HG02588 (cell line): ENCODE measurements around the gene HES2.
"Not testable (repeated sequence)": the region's sequence is repeated elsewhere in the genome, so short reads cannot be mapped to it uniquely, and the experiment has no call there.

Experiments used
- ATAC-seq: cut with Tn5 transposase; IDR thresholded peaks from one replicate; pipeline ENCODE4 v1.9.1; 2021; ENCODE audit warnings: mild to moderate bottlenecking, moderate library complexity; ENCODE audit not compliant: unreplicated experiment

The HES2 gene

DNA sequence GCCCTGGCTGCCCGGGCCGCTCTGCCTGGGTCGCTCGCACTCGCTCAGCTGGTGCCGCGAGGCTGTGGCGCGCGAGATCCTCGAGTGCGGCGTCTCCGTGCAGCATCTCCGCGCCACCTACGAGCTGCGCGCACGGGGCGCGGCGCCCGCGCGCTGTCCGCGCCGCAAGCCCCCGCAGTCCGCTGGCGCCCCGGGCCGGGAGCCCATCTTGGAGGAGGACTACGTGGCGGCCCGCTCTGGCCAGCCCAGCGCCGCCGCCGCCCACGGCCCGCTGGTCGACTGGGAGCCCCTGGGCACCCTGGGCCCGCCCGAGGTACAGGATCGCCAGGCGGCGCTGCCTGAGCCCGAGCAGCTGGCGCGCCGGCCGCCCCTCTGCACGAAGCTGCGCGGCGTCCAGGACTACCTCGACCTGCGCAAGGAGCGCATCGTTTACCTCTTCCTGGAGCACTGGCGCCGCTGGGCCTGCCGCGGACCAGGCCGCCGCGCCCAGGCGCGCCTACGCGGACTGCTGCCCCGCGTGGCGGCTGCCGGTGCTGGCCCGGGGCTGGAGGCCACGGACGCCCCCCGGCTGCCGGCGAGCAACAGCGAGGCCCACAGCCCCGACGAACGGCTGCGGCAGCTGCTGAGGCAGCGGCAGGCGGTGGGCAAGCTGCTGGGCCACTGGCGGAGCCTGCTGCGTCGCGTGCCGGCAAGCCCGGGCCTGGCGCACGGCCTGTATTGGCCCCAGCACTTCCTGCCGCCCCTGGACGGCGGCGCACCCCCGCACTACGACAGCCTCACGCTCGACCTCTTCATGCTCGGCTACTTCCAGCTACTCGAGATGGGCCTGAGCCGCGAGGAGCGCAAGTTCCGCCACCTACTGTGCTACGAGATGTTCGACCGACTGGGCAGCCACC is 35.4 kb upstream of the HES2 start:
- no peak for ATAC-seq

DNA sequence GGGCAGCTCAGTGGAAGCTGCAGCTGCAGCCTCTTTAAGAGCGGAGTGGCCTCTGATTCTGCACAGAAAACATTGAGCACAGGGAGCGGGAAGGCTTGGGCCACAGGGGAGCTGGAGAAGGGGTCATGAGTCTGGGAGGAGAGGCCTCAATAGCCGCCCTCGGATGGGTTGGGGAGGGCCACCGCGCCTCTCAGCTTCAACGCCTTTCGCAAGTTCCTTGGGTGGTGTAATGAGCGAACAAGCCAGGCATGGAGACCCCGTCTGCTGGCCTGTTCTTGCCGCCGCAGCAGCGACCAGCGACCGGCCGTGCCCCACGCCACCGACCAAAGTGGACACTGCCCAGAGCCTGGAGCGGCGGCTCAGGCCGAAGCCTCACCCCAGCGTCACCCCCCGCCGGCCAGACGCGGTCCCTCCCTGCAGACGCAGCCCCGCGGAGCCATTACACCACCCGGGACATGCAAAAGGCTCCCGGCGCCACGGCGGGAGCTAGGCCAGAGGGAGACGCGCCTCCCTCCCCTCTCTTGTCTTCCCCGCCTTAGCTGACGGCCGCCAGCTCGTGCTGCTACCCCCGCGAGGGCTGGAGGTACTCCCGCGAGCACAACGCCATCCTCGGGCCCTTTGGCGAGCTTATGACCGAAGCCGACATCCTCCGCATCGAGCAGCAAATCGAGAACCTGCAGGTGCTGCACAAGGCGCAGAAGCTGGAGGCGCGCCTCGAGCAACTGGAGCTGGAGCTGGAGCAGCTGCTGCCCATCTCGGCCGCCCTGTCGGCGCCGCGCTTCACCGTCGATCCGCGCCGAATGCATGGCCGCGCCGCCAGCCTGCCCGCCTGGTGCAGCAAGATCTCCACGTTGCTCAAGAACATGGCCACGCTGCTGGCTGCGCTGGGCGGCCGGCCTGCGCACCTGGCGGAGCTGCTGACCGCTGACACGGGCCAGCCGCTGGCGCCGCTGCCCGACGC is 34.5 kb upstream of the HES2 start:
- ATAC-seq = not testable (repeated sequence)

GRCh38 chr1:6450943-6451373 is 31.2 kb upstream of the HES2 start:
- ATAC-seq = no peak

GRCh38 chr1:6450486-6450885 is 30.8 kb upstream of the HES2 start:
- ATAC-seq = not testable (repeated sequence)

DNA sequence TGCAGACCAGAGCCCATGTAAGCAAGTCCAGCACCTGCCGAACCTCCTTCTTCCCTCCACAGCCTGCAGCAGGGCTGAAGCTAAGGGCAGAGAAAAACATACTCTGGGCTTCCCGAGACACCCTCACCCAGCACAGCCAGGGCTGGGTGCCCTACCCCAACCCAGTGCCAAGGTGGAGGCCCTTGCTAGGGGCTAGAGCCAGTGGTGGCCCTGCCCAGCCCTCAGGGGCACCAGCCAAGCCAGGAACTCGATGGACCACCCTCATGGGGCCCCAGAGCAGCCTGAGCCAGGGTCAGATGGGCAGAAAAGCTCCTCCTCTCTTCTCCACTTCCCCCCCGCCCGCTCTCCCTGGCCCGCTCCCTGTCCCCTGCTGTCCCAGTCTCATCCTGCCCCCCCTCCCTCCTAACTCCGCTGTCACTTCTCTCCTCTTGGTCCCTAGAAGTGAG is 30.3 kb upstream of the HES2 start:
- ATAC-seq = no peak

DNA sequence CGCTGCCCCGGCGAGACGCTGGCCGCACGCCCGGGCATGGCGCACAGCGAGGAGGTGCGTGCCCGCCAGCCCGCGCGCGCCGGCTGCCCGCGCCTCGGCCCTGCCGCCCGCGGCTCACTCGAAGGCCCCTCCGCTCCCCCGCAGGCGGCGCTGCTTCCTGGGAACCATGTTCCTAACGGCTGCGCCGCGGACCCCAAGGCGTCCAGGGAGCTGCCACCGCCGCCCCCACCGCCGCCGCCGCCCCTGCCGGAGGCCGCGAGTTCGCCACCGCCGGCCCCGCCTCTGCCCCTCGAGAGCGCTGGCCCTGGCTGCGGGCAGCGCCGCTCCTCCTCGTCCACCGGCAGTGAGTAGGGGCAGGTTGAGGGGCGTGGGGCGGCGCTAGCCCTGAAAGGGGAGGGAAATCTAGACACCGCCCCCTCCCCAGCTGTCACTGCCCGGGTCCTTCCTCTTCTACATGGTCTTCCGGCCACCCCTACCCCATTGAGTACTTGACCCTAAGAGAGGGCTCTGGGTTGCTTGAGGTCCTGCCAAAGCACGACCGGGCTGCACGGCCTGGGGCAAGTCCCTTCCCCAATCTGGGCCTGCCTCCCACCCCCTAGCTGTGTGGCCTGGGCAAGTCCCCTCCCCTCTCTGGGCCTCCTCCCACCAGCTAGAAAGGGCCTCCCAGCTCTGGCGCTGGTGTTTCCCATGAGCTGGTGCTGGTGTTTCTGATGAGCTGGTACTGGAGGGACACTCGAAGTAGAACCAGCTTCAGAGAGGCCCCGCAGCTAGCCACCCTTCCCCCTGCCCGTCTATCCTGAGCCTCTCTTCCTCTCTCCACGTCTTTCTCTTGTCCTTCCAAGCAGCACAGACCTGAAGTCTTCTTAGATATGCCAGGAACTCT is 29.3 kb upstream of the HES2 start:
- ATAC-seq = no peak

DNA sequence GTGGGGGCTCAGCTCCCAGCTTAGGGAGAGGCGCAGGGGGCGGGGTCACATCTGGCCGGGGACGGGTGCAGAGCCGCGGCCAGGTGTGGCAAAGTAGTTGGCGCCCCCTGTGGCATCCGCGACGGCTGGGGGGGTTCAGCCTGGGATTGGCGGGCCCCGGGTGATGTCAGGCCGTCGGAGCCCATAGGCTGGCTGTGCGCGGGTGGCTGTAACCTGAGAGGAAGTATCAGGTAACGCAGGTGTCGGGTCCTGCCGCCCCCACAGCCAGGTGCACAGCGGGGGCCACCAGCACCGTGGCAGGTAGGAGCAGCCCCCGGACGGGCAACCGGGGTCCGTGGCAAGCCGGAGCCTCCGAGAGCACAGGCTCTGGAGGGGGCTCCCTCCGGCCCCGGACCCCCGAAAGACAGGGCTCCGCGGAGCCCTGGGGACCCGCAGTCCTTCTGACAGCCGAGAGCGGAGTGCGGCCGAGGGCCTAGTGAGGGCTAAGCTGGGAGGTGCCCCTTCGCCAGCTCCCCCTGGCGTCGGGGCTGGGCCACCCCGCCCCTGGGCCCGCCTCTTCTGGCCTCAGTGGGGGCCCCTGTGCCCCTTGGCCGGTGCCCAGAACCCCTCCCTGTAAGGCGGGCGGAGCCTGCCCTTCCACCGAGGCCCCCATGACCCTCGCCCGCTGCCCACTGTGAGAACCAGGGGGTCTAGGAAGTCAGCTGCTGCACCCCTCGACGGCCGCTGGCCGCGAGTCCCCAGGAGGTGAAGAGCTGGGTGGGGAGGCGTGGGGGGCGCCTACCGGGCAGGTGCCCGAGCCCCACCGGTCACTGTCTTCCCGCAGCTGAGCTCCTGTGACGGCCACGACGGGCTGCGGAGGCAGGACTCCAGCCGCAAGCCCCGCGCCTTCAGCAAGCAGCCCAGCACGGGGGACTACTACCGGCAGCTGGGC is 28.4 kb upstream of the HES2 start:
- ATAC-seq = no peak

DNA sequence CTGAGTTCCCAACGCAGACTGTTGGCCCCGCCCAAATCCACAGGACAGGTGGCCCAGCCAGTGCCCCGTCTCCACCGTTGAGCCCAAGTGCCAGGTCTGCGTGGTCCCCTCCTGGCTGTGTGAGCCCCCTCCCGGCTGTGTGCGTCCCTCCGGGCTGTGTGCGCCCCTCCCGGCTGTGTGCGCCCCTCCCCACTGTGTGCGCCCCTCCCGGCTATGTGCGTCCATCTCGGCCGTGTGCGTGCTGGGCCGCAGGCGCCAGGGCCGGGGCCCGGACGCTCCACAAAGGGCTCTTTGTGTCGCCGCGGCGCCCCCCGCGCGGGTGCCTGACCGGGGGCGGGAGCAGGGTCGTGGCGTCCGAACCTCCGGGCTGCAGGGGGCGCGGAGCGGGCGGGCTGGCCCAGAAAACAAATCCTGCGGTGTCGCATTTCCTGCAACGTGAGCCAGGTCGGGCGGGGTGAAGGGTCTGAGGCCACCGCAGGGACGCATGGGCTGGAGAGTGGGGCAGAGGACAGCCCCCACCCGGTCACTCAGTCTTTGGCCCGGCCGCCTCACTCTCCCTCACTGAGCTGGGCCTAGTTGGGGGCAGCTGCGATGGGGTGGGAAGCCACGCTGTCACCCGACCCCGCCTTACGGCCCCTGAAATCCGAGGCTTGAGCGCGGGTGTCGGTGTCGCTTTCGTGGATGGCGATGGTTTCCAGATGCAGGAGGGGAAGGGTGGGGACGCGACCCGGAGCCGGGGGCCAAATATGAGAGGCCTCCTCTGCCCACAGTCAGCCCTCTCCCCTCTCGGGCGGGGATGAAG is 27.5 kb upstream of the HES2 start:
- ATAC-seq = no peak

- ATAC-seq = no peak
These were observed 26.9 kb upstream of the HES2 start for GRCh38 chr1:6446665-6447015.

DNA sequence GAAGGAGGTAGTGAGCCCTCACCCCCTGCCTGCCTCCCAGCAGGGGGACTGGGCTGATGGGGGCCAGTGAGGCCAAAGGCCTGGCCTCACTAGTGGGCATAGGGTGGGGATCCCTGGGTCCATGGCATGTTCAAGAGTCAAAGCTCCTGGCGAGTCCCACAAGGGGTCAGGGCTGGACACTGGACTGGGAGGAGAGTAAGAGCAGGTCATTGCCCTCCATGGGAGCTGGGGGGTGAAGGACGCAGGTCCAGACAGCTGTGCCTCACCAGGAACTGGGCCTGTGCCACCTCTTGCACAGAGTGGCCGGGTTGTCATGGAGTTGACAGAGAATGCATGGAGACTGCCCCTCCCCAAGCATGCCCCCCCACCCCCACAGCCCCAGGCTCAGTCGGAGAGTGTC is 26.2 kb upstream of the HES2 start:
- ATAC-seq = not testable (repeated sequence)

GRCh38 chr1:6445062-6445763 is 25.5 kb upstream of the HES2 start:
- no peak for ATAC-seq

- ATAC-seq = no peak
These were observed 24.7 kb upstream of the HES2 start for GRCh38 chr1:6444377-6444776.

DNA sequence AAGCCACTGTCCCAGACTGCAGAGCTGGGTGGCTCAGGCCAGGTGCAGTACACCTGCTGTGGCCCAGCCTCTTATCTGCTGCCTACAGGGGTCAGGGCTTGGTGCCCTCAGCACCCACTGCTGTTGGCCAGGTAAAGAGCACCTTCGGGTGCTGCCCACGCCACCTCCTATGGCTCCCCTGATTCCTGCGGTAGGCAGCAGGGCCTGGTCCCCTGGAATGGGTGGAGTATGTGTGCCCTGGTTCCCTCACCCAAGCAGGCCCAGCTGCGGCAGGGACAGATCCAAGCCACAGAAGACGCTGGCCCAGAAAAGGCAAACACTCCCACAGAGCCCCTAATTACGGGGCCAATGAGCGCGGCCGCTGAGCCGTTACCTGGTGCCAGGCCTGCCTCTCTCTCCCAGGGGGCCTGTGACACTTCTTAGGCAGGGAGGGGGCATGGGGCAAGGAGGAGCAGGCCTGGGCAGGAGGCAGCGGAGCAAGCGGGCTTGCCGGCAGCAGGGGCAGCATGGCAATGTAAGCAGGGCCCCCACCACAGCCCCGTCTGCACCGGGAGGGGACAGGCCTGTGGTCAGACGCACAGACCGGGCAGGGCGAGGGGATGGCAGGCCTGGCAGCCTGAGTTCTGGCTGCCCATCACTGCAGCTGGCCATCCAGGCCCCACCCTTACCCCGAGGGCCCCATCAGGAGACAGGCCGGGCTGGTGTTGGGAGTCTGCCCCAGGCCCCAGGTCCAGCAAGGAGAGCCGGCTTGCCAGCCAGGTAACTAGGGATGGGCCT is 23.8 kb upstream of the HES2 start:
- ATAC-seq = no peak

DNA sequence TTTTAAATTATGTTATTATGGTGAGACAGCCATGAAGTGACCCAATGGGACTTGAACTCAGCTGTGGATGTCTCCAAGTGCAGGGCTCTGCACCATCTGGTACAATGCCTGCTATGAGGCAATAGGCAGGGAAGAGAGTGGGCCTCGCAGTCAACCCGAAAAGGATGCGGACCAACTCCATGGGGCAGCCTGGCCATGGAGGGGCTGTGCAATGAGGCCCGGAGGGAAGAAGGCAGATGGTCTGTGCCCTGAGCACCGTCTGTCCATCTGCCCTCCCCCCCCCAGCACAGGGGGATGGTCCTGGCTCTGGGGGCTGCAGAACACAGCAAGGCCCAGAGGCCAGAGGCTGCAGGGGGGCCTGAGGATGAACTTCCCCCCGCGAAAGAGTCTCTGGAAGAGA is 21.9 kb upstream of the HES2 start:
- no peak for ATAC-seq

- no peak for ATAC-seq
These were observed 20.7 kb upstream of the HES2 start for GRCh38 chr1:6440198-6441126.

- no peak for ATAC-seq
These were observed 18.4 kb upstream of the HES2 start for GRCh38 chr1:6438047-6438525.
